Erythroblast (primary cell): Measurements from ENCODE around the gene ASAP2.

Experiments used
- DNase-seq, 2 experiments: peaks; one replicate each; lab custom pipeline; 2025; lab: John Stamatoyannopoulos, UW
- GATA1 ChIP-seq: IDR thresholded peaks from 2 replicates; pipeline ENCODE4 v1.6.1; 2011; ENCODE audit warnings: low read depth, mild to moderate bottlenecking, control low read depth, low read length, moderate library complexity
- POLR2A ChIP-seq: IDR thresholded peaks from 2 replicates; pipeline ENCODE4 v1.6.1; 2011; ENCODE audit warnings: mild to moderate bottlenecking, low read length

The ASAP2 gene

GRCh38 chr2:9268301-9269080, 61.9 kb downstream of the ASAP2 start:
- TF ChIP-seq POLR2A (no peak), GATA1 (no peak)
- no peak for DNase-seq

GRCh38 chr2:9269295-9269694, 62.7 kb downstream of the ASAP2 start:
- no peak for TF ChIP-seq GATA1
- DNase-seq = no peak

- DNase-seq = no peak
- TF ChIP-seq GATA1 (no peak), POLR2A (no peak)
These were observed 63.2 kb downstream of the ASAP2 start for GRCh38 chr2:9269695-9270360.

- TF ChIP-seq POLR2A (no peak), GATA1 (no peak)
- no peak for DNase-seq
These were observed 64.5 kb downstream of the ASAP2 start for GRCh38 chr2:9271091-9271490.

GRCh38 chr2:9271691-9272090, 65.1 kb downstream of the ASAP2 start:
- DNase-seq = no peak
- no peak for TF ChIP-seq POLR2A
- no peak for TF ChIP-seq GATA1

- no peak for DNase-seq
- TF ChIP-seq GATA1 = no peak
- no peak for TF ChIP-seq POLR2A
These were observed 67.0 kb downstream of the ASAP2 start for GRCh38 chr2:9273486-9274130.

- TF ChIP-seq GATA1 (no peak), POLR2A (no peak)
- no peak for DNase-seq
These were observed 68.2 kb downstream of the ASAP2 start for GRCh38 chr2:9274701-9275343.

- no peak for DNase-seq
- TF ChIP-seq GATA1 = no peak
- TF ChIP-seq POLR2A = no peak
These were observed 68.8 kb downstream of the ASAP2 start for GRCh38 chr2:9275399-9275798.

GRCh38 chr2:9276074-9276473, 69.5 kb downstream of the ASAP2 start:
- TF ChIP-seq GATA1 (no peak), POLR2A (no peak)
- no peak for DNase-seq

- no peak for DNase-seq
- TF ChIP-seq GATA1 (no peak), POLR2A (no peak)
These were observed 70.4 kb downstream of the ASAP2 start for GRCh38 chr2:9276901-9277451.

GRCh38 chr2:9278439-9278838, 71.8 kb downstream of the ASAP2 start:
- TF ChIP-seq POLR2A (no peak), GATA1 (no peak)
- no peak for DNase-seq

- DNase-seq = no peak
- TF ChIP-seq GATA1 (no peak), POLR2A (no peak)
These were observed 72.8 kb downstream of the ASAP2 start for GRCh38 chr2:9279426-9279825.

- DNase-seq = no peak
- no peak for TF ChIP-seq GATA1
- no peak for TF ChIP-seq POLR2A
These were observed 73.6 kb downstream of the ASAP2 start for GRCh38 chr2:9280224-9280623.
